Liver (tissue), 9 donors: ENCODE measurements around the gene CYFIP1. TPM values are rescaled to one million over a fixed set of nuclear protein-coding genes. Genes with fewer than 3 reads are reported as not detected.

Experiments used
- DNase-seq: peaks from one replicate; pipeline ENCODE4 v3.0.0-alpha.2; 2017; ENCODE audit warnings: low spot score
- H3K27ac ChIP-seq, 2 donors: one replicate each; pipeline ENCODE4 v1.7.0; 2013; ENCODE audit warnings: inconsistent platforms in 2 of 2, low read length in 2 of 2, control low read depth in 1 of 2, low read depth in 1 of 2, mild to moderate bottlenecking in 1 of 2
- H3K27me3 ChIP-seq, 4 donors: one replicate each; pipeline versions ENCODE4 v1.6.1 to v1.7.0; 2013; ENCODE audit warnings: low read length in 3 of 4, inconsistent platforms in 1 of 4, mild to moderate bottlenecking in 1 of 4, moderate library complexity in 1 of 4; ENCODE audit not compliant: control insufficient read depth in 4 of 4, insufficient read depth in 4 of 4
- H3K36me3 ChIP-seq, 4 donors: one replicate each; pipeline versions ENCODE4 v1.6.1 to v1.7.0; 2013; ENCODE audit warnings: low read length in 3 of 4, mild to moderate bottlenecking in 3 of 4, low read depth in 1 of 4, moderate library complexity in 1 of 4; ENCODE audit not compliant: control insufficient read depth in 4 of 4, insufficient read depth in 3 of 4
- H3K4me1 ChIP-seq, 4 donors: one replicate each; pipeline versions ENCODE4 v1.6.1 to v1.7.0; 2013; ENCODE audit warnings: low read length in 3 of 4, mild to moderate bottlenecking in 3 of 4, moderate library complexity in 1 of 4; ENCODE audit not compliant: control insufficient read depth in 4 of 4, insufficient read depth in 4 of 4
- H3K4me3 ChIP-seq, 3 donors: one replicate each; pipeline versions ENCODE4 v1.6.1 to v1.7.0; 2013; ENCODE audit warnings: low read length in 3 of 3, control low read depth in 1 of 3, low read depth in 1 of 3, mild to moderate bottlenecking in 1 of 3
- H3K9ac ChIP-seq, 2 donors: one replicate each; pipeline ENCODE4 v1.7.0; 2013; ENCODE audit warnings: low read length in 2 of 2, mild to moderate bottlenecking in 2 of 2, moderate library complexity in 2 of 2, control low read depth in 1 of 2, low read depth in 1 of 2
- H3K9me3 ChIP-seq, 4 donors: one replicate each; pipeline versions ENCODE4 v1.6.1 to v1.7.0; 2013; ENCODE audit warnings: low read length in 3 of 4; ENCODE audit not compliant: control insufficient read depth in 4 of 4
- EGR1 ChIP-seq, 2 donors: IDR thresholded peaks; 2 replicates each; pipeline ENCODE4 v1.6.1; 2016 to 2018; ENCODE audit warnings: antibody characterized with exemption in 2 of 2, low read depth in 2 of 2
- FOXA1 ChIP-seq: IDR thresholded peaks from 2 replicates; pipeline ENCODE4 v1.6.1; 2016; ENCODE audit warnings: antibody characterized with exemption
- FOXA2 ChIP-seq: IDR thresholded peaks from 2 replicates; pipeline ENCODE4 v1.6.1; 2016; ENCODE audit warnings: antibody characterized with exemption
- GABPA ChIP-seq, 2 donors: IDR thresholded peaks in 1 of 2; conservative IDR thresholded peaks in 1 of 2; 2 replicates each; pipeline ENCODE4 v1.6.1; 2016; ENCODE audit warnings: antibody characterized with exemption in 2 of 2, mild to moderate bottlenecking in 1 of 2, moderate library complexity in 1 of 2
- HNF4A ChIP-seq, 2 donors: conservative IDR thresholded peaks; 2 replicates each; pipeline ENCODE4 v1.6.1; 2016; ENCODE audit warnings: antibody characterized with exemption in 2 of 2, mild to moderate bottlenecking in 2 of 2
- HNF4G ChIP-seq: IDR thresholded peaks from 2 replicates; pipeline ENCODE4 v1.6.1; 2016; ENCODE audit warnings: antibody characterized with exemption
- JUND ChIP-seq, 2 donors: IDR thresholded peaks; 2 replicates each; pipeline ENCODE4 v1.6.1; 2016; ENCODE audit warnings: antibody characterized with exemption in 2 of 2
- RAD21 ChIP-seq, 2 donors: IDR thresholded peaks; 2 replicates each; pipeline ENCODE4 v1.6.1; 2016; ENCODE audit warnings: antibody characterized with exemption in 2 of 2, mild to moderate bottlenecking in 2 of 2
- RXRA ChIP-seq, 2 donors: IDR thresholded peaks; 2 replicates each; pipeline ENCODE4 v1.6.1; 2017 to 2018; ENCODE audit warnings: antibody characterized with exemption in 2 of 2, mild to moderate bottlenecking in 1 of 2
- SP1 ChIP-seq: IDR thresholded peaks from 2 replicates; pipeline ENCODE4 v1.6.1; 2018; ENCODE audit warnings: antibody characterized with exemption, mild to moderate bottlenecking
- TAF1 ChIP-seq: conservative IDR thresholded peaks from 2 replicates; pipeline ENCODE4 v1.6.1; 2016; ENCODE audit warnings: antibody characterized with exemption, mild to moderate bottlenecking
- YY1 ChIP-seq: IDR thresholded peaks from 2 replicates; pipeline ENCODE4 v1.6.1; 2016; ENCODE audit warnings: antibody characterized with exemption, mild to moderate bottlenecking
- WGBS: extraction: QIAGEN DNeasy Blood & Tissue Kit; methylation state at CpG from one replicate; pipeline ENCODE4 v1.1.7; 2013; 5-methylcytosine and 5-hydroxymethylcytosine counted together
- polyA plus RNA-seq, 2 donors: library from polyadenylated mRNA; stranded (reverse) in 1 of 2; unstranded in 1 of 2; fragments of 200-250 nt in 1 of 2; fragments of >200 nt in 1 of 2; fragmentation: Nextera tagmentation in 1 of 2; extraction: Ambion mirVana in 1 of 2; gene quantifications; one replicate each; pipeline versions ENCODE4 v1.2.1 to v1.2.3, GENCODE V29; 2013 to 2015
- total RNA-seq, 2 donors: library from RNA; depleted of rRNA; stranded (reverse); fragments of >200 nt; gene quantifications; one replicate each; pipeline ENCODE4 v1.2.3, GENCODE V29; 2014
- TF ChIP-seq, protein P1 (sequence below): IDR thresholded peaks from 2 replicates; pipeline ENCODE4 v1.6.1; 2016; ENCODE audit warnings: antibody characterized with exemption
- TF ChIP-seq, protein P2 (sequence below): fragments of 150-350 bp; IDR thresholded peaks from 2 replicates; pipeline ENCODE4 v1.5.1; 2017; ENCODE audit warnings: improper control_type of control experiment, low read depth, low read length; ENCODE audit not compliant: missing input control
- TF ChIP-seq, protein P3 (sequence below): IDR thresholded peaks from 2 replicates; pipeline ENCODE4 v1.6.1; 2016; ENCODE audit warnings: antibody characterized with exemption
- TF ChIP-seq, protein P4 (sequence below): IDR thresholded peaks from 2 replicates; pipeline ENCODE4 v1.6.1; 2016; ENCODE audit warnings: antibody characterized with exemption, mild to moderate bottlenecking
- donor health status: healthy.
- donor health status: healthy.
- donor health status: healthy.
- donor health status: healthy.
- donor health status: healthy.

The CYFIP1 gene
- total and polyA plus RNA-seq, 4 donors: 13.5 to 48.3 (median 38.3) TPM

DNA sequence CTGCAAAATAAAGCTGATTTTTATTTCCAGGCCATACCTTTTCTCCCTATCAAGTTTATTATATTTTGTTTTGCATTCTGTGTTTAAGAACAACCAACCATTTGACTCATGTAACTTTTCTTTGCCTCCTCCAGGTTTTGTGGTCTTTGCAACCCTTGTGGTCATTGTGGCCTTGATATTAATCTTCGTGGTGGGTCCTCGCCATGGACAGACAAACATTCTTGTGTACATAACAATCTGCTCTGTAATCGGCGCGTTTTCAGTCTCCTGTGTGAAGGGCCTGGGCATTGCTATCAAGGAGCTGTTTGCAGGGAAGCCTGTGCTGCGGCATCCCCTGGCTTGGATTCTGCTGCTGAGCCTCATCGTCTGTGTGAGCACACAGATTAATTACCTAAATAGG, 114.1 kb downstream of the CYFIP1 start:
- no peaks in the 10 kb centered on the region for H3K9me3 ChIP-seq
- no peak overlapping the region for H3K9ac ChIP-seq
- no peaks in the 10 kb centered on the region for H3K4me1 ChIP-seq
- DNase-seq: no peak
- no peaks in the 10 kb centered on the region for H3K27me3 ChIP-seq
- H3K27ac ChIP-seq: no peak overlapping the region
- WGBS: 84% methylated on average over 7 of the region's 7 CpGs
- H3K4me3 ChIP-seq: no peak overlapping the region
- TF ChIP-seq TAF1 (no peak), FOXA2 (no peak), RAD21 (IDR thresholded peaks at IDR 0.05) (no peak), SP1 (no peak), JUND (IDR thresholded peaks at IDR 0.05) (no peak), GABPA (IDR thresholded peaks at IDR 0.05 in 1 of 2, conservative IDR thresholded peaks at IDR 0.05 in 1 of 2) (no peak), FOXA1 (no peak), HNF4A (conservative IDR thresholded peaks at IDR 0.05) (no peak), YY1 (no peak), RXRA (IDR thresholded peaks at IDR 0.05) (no peak), HNF4G (no peak), EGR1 (IDR thresholded peaks at IDR 0.05; ENCODE audit: low read depth in 2 of 2) (no peak)
- TF ChIP-seq, protein P1, sequence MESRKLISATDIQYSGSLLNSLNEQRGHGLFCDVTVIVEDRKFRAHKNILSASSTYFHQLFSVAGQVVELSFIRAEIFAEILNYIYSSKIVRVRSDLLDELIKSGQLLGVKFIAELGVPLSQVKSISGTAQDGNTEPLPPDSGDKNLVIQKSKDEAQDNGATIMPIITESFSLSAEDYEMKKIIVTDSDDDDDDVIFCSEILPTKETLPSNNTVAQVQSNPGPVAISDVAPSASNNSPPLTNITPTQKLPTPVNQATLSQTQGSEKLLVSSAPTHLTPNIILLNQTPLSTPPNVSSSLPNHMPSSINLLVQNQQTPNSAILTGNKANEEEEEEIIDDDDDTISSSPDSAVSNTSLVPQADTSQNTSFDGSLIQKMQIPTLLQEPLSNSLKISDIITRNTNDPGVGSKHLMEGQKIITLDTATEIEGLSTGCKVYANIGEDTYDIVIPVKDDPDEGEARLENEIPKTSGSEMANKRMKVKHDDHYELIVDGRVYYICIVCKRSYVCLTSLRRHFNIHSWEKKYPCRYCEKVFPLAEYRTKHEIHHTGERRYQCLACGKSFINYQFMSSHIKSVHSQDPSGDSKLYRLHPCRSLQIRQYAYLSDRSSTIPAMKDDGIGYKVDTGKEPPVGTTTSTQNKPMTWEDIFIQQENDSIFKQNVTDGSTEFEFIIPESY: no peak
- TF ChIP-seq, protein P2, sequence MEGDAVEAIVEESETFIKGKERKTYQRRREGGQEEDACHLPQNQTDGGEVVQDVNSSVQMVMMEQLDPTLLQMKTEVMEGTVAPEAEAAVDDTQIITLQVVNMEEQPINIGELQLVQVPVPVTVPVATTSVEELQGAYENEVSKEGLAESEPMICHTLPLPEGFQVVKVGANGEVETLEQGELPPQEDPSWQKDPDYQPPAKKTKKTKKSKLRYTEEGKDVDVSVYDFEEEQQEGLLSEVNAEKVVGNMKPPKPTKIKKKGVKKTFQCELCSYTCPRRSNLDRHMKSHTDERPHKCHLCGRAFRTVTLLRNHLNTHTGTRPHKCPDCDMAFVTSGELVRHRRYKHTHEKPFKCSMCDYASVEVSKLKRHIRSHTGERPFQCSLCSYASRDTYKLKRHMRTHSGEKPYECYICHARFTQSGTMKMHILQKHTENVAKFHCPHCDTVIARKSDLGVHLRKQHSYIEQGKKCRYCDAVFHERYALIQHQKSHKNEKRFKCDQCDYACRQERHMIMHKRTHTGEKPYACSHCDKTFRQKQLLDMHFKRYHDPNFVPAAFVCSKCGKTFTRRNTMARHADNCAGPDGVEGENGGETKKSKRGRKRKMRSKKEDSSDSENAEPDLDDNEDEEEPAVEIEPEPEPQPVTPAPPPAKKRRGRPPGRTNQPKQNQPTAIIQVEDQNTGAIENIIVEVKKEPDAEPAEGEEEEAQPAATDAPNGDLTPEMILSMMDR: no peak
- TF ChIP-seq, protein P3, sequence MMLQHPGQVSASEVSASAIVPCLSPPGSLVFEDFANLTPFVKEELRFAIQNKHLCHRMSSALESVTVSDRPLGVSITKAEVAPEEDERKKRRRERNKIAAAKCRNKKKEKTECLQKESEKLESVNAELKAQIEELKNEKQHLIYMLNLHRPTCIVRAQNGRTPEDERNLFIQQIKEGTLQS: no peak
- peaks cover 14 to 63% (median 42%) of the 10 kb centered on the region in 4 donors for H3K36me3 ChIP-seq

DNA sequence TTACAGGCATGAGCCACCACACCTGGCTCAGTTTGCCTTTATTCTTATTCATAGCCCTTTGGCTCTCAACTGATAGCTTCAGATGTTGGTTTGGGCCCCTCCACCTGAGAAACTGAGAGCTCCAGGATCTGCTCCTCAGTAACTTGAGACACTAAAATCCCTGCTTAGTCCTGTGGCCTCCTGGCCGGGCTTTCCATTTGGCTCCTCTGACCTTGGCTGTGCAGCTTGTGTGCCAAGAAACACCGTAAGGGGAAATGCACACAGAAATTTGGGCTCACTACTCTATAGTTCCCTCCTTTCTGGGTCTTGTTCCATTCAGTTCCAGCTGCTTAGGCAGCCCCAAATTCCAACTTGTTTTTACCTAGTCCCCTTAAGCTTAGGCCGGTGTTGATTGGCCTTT, 116.8 kb downstream of the CYFIP1 start:
- Histone ChIP-seq H3K27me3 (no peaks in the 10 kb centered on the region), H3K9me3 (no peaks in the 10 kb centered on the region), H3K27ac (no peak overlapping the region), H3K4me1 (no peaks in the 10 kb centered on the region), H3K36me3 (peaks cover 13 to 54% (median 37%) of the 10 kb centered on the region in 4 donors), H3K9ac (no peak overlapping the region), H3K4me3 (no peak overlapping the region)
- WGBS: 81% methylated on average over 3 of the region's 3 CpGs
- DNase-seq: no peak
- TF ChIP-seq SP1 (no peak), TAF1 (no peak), EGR1 (IDR thresholded peaks at IDR 0.05; ENCODE audit: low read depth in 2 of 2) (no peak), FOXA1 (no peak), YY1 (no peak)
- TF ChIP-seq, protein P4, sequence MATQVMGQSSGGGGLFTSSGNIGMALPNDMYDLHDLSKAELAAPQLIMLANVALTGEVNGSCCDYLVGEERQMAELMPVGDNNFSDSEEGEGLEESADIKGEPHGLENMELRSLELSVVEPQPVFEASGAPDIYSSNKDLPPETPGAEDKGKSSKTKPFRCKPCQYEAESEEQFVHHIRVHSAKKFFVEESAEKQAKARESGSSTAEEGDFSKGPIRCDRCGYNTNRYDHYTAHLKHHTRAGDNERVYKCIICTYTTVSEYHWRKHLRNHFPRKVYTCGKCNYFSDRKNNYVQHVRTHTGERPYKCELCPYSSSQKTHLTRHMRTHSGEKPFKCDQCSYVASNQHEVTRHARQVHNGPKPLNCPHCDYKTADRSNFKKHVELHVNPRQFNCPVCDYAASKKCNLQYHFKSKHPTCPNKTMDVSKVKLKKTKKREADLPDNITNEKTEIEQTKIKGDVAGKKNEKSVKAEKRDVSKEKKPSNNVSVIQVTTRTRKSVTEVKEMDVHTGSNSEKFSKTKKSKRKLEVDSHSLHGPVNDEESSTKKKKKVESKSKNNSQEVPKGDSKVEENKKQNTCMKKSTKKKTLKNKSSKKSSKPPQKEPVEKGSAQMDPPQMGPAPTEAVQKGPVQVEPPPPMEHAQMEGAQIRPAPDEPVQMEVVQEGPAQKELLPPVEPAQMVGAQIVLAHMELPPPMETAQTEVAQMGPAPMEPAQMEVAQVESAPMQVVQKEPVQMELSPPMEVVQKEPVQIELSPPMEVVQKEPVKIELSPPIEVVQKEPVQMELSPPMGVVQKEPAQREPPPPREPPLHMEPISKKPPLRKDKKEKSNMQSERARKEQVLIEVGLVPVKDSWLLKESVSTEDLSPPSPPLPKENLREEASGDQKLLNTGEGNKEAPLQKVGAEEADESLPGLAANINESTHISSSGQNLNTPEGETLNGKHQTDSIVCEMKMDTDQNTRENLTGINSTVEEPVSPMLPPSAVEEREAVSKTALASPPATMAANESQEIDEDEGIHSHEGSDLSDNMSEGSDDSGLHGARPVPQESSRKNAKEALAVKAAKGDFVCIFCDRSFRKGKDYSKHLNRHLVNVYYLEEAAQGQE: no peak
